DMS114 treated with DMSO at 0.1 percent for 48 hours (cell line): ENCODE data around the gene PIANP.
"Not testable (repeated sequence)": the region's sequence is repeated elsewhere in the genome, so short reads cannot be mapped to it uniquely, and the experiment has no call there.

Experiments used
- DNase-seq: peaks from one replicate; lab custom pipeline; 2025; ENCODE audit not compliant: unreplicated experiment; lab: John Stamatoyannopoulos, UW

The PIANP gene, protein sequence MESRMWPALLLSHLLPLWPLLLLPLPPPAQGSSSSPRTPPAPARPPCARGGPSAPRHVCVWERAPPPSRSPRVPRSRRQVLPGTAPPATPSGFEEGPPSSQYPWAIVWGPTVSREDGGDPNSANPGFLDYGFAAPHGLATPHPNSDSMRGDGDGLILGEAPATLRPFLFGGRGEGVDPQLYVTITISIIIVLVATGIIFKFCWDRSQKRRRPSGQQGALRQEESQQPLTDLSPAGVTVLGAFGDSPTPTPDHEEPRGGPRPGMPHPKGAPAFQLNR

DNA sequence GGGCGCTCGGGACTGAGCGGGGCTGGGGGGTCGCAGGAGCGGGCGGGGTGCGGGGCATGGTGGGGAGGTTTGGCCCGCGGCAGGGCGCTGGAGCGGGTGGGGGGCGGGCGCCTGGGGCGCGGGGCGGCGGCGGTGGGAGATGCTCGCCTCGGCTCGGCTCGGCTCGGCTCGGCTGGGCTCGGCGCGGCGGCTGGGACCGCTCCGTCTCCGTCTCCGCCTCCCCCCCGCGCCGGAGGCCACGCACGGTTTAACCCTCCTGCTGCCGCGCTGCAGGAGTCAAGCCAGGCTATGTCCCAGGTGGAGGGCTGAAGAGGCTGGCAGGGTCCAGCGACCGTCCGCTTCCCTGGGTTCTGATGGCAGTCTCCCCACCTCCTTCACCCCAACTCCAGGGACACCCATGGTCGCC, at the start of gene PIANP:
Gene PIANP, minus strand, starts transcription at position 170 of the 406 bp plus-strand sequence. CDS start 2,754 bp downstream, outside the sequence.
- DNase-seq = no peak

DNA sequence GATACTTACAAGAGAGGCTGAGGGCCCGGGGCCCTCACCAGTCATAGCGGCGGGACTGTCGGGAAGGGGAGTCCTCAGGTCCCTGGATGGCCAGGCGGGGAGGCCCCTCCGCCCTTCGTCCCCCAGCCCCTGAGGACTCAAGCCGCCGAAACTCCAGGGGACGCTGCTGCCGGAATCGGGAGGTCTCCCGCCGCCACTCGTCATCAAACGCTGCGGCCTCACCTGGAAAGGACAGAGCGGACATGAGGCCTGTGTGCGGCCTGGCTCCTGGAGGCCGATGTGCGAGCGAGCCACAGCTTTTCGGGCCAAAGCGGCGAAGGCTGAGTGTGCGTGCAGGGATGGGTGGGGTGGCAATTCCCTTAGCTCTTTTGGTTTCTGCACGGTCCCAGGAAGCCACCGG, 48.1 kb upstream of the PIANP start:
- no peak for DNase-seq

DNA sequence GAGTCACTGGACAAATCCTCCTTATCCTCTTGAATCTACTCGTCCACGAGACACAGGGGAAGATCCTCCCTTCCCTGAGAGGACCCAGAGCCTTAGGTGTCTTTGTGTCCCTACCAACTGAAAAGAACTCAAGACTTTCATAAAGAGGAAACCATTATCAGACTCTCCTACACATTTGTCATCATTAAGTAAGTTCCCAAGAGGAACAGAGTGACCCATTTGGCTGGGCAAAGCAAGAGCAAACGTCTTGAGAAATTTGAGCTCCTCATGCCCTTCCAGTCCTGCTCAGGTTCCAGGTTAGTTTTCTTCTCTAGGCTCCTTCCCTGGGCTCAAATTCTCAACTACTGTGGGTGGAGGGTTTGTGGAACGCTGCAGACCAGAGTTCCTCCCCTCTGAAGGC, 46.6 kb upstream of the PIANP start:
- no peak for DNase-seq

DNA sequence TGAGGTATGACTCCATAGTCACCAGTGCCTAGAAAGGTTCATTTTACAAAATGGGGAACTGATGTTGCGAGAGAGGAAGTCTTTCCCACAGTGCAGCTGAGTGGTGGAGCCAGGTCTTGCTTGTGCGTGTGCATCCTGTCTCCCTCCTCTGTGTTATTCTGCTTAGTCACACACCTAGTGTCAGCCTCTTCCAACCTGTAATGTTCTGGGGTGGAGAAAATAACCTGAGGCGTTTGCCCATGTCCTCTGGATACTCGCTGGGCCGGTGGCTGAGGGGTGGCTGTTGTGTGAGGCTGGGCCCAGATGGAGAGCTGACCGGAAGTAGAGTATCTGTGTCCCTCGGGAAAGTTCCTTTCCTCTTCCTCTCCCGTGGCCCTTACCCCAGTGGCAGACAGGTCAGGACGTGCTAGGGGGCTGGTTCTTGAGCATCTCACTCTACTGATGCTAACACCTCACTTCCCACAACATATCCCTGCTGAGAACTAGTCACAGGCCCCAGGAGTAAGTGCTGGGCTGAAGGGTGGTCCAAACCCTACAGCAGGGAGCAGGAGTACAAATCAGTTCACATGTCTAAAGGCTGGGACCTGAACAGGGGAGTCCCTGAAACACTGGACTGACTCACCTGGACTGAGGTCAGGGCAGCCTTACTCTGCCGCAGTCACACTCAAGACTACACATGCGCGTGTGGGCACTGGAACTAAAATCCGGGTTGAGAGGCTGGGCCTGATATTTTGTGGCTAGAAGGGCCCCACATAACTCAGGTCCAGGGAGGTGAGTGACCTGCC, 45.3 kb upstream of the PIANP start:
- no peak for DNase-seq

DNA sequence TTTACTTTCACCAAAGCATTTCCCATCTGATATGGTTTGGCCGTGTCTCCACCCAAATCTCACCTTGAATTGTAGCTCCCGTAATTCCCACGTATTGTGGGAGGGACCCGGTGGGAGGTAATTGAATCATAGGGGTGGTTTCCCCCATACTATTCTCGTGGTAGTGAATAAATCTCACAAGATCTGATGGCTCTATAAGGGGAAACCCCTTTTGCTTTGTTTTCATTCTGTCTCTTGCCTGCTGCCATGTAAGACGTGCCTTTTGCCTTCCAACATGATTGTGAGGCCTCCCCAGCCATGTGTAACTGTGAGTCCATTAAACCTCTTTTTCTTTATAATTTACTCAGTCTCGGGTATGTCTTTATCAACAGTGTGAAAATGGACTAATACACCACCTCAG, 42.7 kb upstream of the PIANP start:
- DNase-seq = not testable (repeated sequence)

DNA sequence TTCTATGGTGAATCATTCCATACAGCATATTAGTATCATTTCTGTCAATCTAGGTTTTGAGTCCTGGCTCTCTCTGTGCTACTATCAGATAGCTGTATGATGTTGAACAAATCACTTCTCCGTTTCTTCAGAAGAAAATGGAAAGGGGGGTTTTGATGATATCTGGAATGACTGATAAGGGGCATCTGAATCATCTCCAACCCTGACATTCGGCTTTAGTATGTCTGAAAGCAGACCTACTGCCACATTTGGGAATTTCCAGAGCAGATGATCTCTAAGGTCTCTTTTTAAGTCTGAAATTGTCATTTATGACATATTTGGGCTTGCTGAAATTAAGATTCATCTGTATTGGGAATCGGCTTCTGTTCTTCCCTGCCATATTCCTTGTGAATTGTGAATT, 42.2 kb upstream of the PIANP start:
- DNase-seq = no peak

DNA sequence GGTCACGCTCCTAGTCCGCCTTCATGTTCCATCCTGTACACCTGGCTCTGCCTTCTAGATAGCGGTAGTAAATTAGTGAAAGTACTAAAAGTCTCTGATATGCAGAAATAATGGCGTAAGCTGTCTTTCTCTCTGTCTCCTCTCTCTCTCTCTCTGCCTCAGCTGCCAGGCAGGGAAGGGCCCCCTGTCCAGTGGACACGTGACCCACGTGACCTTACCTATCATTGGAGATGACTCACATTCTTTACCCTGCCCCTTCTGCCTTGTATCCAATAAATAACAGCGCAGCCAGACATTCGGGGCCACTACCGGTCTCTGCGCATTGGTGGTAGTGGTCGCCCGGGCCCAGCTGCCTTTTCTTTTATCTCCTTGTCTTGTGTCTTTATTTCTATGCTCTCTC, 41.5 kb upstream of the PIANP start:
- DNase-seq = not testable (repeated sequence)

DNA sequence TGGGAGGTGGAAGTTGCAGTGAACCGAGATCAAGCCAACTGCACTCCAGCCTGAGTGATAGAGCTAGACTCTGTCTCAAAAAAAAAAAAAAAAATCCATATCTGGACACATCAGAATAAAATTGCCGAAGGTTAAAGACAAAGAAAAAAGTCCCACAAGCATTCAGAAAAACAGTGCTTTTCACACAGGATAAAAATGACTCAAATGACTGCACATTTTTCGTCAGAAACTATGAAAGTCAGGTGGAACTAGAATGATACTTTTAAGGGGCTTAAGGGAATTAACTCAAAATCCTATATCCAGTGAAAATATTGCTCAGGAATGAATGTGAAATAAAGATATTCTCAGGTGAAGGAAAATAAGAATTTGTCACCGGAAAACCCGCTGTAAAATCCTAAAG, 36.1 kb upstream of the PIANP start:
- no peak for DNase-seq

DNA sequence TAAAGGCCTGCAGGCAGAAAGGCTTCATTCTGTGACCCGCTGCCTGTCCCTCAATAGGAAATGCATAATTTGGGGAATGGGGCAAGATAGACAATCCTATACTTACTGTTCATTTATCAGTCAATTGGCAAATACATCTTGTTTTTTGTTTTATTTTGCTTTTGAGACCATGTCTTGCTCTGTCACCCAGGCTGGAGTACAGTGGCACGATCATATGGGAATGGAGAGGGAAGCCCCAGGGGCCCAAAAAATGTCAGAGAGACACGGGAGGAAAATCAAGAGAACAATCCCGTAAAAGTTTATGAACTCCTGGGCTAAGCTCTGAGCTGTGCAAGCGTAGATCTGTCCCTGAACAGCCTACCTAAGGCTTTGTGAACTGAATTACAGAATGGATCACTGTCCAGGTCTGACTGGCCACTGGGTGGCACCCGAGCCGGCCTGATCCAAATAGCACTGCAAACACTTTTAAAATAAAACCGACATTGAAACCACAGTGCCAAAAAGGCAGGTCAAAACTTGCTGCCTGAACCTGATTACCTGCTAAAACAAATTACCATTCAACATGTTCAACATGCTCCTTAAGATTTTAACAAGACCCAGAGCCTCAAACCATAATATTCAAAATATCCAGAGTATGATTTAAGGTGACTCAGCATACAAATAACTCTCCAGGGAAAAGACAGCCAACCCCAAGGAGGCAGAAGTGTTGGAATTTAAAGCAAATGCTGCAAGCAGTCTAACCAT, 35.0 kb upstream of the PIANP start:
- peak; percentile 43 for DNase-seq

DNA sequence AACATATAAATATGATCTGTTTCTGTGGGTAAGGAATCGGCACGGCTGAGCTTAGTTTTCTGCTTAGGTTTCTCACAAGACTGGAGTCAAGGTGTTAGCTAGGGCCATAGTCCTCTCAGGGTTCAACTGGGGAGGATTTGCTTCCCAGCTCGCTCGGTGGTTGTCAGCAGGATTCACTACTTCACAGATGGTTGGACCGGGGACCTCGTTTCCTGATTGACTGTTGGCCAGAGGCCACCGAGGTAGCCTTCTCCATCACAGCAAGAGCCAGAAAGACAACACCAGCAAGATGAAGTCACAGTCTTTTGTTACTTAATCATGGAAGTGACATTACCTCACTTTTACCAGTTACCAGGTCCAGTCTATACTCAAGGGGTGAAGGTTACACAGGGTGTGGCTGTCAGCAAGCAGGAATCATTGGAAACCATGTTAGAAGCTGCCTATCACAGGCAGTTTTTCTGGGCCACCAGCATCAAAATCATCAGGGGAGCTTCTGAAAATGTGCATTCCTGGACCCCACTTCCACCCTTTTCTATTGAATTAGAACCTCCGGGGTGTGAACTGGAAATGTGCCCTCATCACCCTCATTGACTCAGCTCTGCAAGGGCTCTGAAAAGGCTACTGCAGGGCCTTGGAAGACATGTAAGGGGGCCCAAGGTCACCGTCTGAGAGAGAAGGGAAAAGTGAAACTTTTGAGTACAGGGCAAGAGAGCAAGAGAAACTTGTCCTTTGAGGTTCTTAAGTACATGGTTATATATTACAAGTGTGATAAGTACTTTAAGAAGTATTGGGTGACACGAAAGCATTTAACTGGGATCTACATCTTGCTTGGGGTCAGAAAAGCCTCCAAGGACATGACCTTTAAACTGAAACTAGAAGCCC, 34.1 kb upstream of the PIANP start:
- no peak for DNase-seq

DNA sequence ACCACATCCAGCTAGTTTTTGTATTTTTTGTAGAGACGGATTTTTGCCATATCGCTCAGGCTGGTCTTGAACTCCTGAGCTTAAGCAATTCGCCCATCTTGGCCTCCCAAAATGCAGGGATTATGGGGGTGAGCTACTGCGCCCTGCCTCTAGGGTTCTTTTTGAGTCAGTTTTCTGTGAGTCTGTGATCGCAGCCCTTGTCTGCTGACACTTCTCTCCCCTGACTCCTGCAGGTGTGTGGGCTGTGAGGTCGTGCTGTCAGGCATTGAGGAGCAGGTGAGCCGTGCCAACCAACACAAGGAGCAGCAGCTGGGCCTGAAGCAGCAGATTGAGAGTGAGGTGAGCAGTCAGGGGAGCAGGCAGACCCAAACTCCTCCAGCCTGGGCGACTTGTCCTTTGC, 29.6 kb upstream of the PIANP start:
- DNase-seq = no peak

DNA sequence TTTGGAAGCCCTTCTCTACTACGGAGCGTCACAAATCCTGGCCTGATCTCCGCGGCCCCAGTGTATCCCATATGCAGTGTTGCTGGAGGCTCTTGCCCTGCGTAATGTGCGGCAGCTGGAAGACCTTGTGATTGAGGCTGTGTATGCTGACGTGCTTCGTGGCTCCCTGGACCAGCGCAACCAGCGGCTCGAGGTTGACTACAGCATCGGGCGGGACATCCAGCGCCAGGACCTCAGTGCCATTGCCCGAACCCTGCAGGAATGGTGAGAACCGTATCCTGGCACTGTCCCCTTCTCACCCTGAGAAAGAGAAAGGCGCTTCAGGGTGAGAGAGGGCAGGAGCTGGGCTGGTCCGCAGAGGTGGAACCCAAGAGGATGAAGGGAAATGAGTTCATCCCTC, 28.6 kb upstream of the PIANP start:
- no peak for DNase-seq

DNA sequence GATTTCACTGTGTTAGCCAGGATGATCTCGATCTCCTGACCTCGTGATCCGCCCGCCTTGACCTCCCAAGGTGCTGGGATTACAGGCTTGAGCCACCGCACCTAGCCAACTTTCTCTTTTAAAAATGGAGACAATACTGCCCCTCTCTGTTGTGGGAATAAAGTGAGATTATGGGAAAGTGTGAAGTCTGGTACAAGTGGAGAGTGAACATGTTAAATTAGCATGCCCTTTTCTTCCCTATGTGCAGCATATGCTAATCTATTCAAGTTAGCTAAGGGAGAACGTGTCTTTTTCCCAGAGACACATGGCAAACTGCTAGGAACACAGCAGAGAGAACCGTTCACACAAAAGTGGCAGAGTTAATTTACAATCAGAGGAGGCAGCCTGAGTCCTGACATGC, 24.7 kb upstream of the PIANP start:
- DNase-seq = no peak

DNA sequence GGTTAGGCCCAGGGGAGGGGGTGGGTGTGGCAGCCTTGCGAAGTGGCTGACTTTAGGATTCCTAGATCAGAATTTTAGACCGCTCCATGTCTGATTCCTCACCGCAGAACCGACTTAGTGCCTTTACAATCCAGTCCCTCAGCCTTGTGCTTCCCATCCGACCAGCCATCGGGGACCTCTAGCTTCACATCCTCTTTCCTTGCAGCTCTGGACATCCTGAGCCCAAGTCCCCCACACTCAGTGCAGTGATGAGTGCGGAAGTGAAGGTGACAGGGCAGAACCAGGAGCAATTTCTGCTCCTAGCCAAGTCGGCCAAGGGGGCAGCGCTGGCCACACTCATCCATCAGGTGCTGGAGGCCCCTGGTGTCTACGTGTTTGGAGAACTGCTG, 23.8 kb upstream of the PIANP start:
- DNase-seq = no peak

DNA sequence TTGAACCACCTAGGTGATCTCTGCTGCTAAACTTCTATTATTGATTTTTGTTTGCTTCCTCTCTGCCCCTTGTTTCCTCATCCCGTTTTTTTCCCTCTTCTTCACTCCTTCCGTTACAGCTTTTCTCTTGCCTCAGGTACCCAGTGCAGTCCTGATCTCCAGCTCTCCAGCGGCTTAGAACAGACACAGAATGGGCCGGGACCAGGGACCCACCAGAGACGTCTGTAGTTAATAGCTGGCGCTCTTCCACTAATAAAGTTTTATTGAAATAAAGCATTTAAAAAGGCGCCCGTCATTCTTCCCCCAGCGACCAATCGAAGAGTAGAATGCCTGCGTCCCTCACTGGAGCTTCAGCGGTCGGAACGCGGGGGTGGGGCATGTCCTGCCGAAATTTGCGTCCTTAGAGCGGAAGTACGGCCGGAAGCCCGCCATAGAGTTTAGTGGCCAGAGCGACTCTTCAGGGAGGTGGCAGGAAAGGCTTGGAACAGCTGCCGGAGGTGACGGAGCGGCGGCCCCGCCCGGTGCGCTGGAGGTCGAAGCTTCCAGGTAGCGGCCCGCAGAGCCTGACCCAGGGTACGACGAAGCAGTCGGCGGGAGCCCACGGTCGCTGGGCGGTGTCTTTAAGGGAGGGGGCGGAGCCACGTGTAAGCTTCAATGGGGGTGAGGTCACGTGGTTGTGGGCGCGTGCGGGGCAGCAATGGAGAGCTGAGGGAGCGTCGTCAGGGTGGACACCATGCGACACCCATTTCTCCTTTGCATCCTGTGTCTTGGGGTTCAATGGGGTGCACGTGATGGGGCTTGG, 23.2 kb upstream of the PIANP start, which contains the start of gene COPS7A:
Gene COPS7A, plus strand, starts transcription at position 440 of the 802 bp plus-strand sequence. CDS start 611 bp downstream, outside the sequence.
- peak; percentile 99 for DNase-seq

DNA sequence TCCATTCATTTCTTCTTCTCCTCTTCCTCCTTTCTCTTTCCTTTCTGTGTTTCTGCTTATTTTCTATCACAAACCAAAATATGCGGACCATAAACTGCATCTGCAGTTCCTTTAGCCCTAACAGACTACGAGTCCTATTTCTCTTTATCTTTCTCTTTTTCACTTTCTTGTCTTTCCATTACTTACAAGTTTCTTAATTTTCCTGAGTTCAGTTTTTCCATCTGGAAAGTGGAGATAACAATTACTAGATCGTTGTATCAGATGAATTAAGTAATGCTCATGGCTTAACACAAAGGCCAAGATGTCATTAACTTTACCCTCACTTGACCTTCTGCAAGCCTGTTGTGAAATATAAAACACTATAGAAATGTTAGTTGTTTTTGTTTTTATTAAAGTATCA, 22.2 kb upstream of the PIANP start:
- no peak for DNase-seq

DNA sequence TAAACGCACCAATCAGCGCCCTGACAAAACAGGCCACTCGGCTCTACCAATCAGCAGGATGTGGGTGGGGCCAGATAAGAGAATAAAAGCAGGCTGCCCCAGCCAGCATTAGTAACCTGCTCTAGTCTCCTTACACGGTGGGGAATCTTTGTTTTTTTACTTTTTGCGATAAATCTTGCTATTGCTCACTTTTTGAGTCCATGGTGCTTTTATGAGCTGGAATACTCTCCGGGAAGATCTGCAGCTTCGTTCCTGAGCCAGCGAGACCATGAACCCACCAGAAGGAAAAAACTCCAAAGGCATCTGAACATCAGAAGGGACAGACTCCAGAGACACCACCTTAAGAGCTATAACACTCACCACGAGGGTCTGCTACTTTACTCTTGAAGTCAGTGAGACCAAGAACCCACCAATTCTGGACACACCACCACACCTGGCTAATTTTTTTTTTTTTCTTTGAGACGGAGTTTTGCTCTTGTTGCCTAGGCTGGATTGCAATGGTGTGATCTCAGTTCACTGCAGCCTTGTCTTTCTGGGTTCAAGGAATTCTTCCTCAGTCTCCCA, 16.3 kb upstream of the PIANP start:
- no peak for DNase-seq

DNA sequence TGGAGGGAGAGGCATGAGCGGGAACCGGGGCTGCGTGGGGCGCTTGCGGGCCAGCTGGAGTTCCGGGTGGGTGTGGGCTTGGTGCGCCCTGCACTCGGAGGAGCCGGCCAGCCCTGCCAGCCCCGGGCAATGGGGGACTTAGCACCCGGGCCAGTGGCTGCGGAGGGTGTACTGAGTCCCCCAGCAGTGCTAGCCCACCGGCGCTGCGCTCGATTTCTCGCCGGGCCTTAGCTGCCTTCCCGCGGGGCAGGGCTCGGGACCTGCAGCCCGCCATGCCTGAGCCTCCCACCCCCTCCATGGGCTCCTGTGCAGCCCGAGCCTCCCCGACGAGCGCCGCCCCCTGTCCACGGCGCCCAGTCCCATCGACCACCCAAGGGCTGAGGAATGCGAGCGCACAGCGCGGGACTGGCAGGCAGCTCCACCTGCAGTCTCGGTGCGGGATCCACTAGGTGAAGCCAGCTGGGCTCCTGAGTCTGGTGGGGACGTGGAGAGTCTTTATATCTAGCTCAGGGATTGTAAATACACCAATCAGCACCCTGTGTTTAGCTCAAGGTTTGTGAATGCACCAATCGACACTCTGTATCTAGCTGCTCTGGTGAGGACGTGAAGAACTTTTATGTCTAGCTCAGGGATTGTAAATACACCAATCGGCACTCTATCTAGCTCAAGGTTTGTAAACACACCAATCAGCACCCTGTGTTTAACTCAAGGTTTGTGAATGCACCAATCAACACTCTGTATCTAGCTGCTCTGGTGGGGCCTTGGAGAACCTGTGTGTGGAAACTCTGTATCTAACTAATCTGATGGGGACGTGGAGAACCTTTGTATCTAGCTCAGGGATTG, 15.6 kb upstream of the PIANP start:
- DNase-seq = not testable (repeated sequence)

DNA sequence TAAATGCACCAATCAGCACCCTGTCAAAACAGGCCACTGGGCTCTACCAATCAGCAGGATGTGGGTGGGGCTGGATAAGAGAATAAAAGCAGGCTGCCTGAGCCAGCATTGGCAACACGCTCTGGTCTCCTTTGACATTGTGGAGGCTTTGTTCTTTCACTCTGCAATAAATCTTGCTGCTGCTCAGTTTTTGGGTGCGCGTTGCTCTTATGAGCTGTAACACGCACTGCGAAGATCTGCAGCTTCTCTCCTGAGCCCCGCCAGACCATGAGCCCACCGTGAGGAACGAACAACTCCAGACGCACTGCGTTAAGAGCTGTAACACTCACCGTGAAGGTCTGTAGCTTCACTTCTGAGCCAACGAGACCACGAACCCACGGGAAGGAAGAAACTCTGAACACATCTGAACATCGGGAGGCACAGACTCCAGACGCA, 8.4 kb upstream of the PIANP start:
- DNase-seq = no peak
